H9 (cell line): ENCODE data around the gene ERAL1. TPM values are rescaled to one million over a fixed set of nuclear protein-coding genes. Genes with fewer than 3 reads are reported as not detected.
"Not testable (repeated sequence)": the region's sequence is repeated elsewhere in the genome, so short reads cannot be mapped to it uniquely, and the experiment has no call there.

Source experiments
- DNase-seq: peaks from one replicate; pipeline ENCODE4 v3.0.0-alpha.2; 2017
- H2AFZ ChIP-seq: one replicate; pipeline ENCODE4 v1.6.1; 2013; ENCODE audit warnings: mild to moderate bottlenecking, low read length, control low read depth, moderate library complexity
- H2AK5ac ChIP-seq: 2 replicates; pipeline ENCODE4 v1.6.1; 2013; ENCODE audit warnings: low read length, control low read depth, mixed read lengths; ENCODE audit not compliant: insufficient read length
- H2BK120ac ChIP-seq: one replicate; pipeline ENCODE4 v1.6.1; 2013; ENCODE audit warnings: low read depth, mild to moderate bottlenecking, low read length, control low read depth, inconsistent platforms; ENCODE audit not compliant: poor library complexity, severe bottlenecking
- H2BK12ac ChIP-seq: 2 replicates; pipeline ENCODE4 v1.6.1; 2013; ENCODE audit warnings: low read length, control low read depth, mixed read lengths, low read depth; ENCODE audit not compliant: insufficient read length
- H2BK15ac ChIP-seq: 2 replicates; pipeline ENCODE4 v1.6.1; 2013; ENCODE audit warnings: low read depth, low read length, control low read depth
- H2BK20ac ChIP-seq: one replicate; pipeline ENCODE4 v1.6.1; 2013; ENCODE audit warnings: low read depth, mild to moderate bottlenecking, low read length, control low read depth, inconsistent platforms; ENCODE audit not compliant: poor library complexity, severe bottlenecking
- H2BK5ac ChIP-seq: 2 replicates; pipeline ENCODE4 v1.6.1; 2013; ENCODE audit warnings: low read length, control low read depth, mixed read lengths; ENCODE audit not compliant: insufficient read length
- H3K14ac ChIP-seq: 2 replicates; pipeline ENCODE4 v1.6.1; 2013; ENCODE audit warnings: low read length, control low read depth; ENCODE audit not compliant: insufficient read depth
- H3K18ac ChIP-seq: 2 replicates; pipeline ENCODE4 v1.6.1; 2013; ENCODE audit warnings: low read depth, mild to moderate bottlenecking, mixed read lengths, low read length, control low read depth; ENCODE audit not compliant: insufficient read length
- H3K23ac ChIP-seq: 2 replicates; pipeline ENCODE4 v1.6.1; 2013; ENCODE audit warnings: low read length, control low read depth, mixed read lengths, low read depth; ENCODE audit not compliant: insufficient read length
- H3K23me2 ChIP-seq: 2 replicates; pipeline ENCODE4 v1.6.1; 2013; ENCODE audit warnings: low read depth, mild to moderate bottlenecking, mixed read lengths, low read length, control low read depth; ENCODE audit not compliant: insufficient read length, poor library complexity, severe bottlenecking
- H3K27ac ChIP-seq: 2 replicates; pipeline ENCODE4 v1.5.1; 2013; ENCODE audit warnings: low read length, control low read depth, mixed read lengths, low read depth; ENCODE audit not compliant: insufficient read length
- H3K27me3 ChIP-seq: 2 replicates; pipeline ENCODE4 v1.6.1; 2013; ENCODE audit warnings: low read length, control low read depth, inconsistent platforms; ENCODE audit not compliant: insufficient read depth
- H3K4ac ChIP-seq: 2 replicates; pipeline ENCODE4 v1.6.1; 2013; ENCODE audit warnings: low read depth, mild to moderate bottlenecking, control low read depth, inconsistent platforms, low read length, moderate library complexity
- H3K4me1 ChIP-seq: 2 replicates; pipeline ENCODE4 v1.6.1; 2013; ENCODE audit warnings: low read length, control low read depth, inconsistent platforms; ENCODE audit not compliant: insufficient read depth
- H3K4me2 ChIP-seq: 2 replicates; pipeline ENCODE4 v1.6.1; 2013; ENCODE audit warnings: low read length, control low read depth, mixed read lengths; ENCODE audit not compliant: insufficient read length, insufficient read depth
- H3K56ac ChIP-seq: 2 replicates; pipeline ENCODE4 v1.6.1; 2013; ENCODE audit warnings: low read depth, mild to moderate bottlenecking, mixed read lengths, low read length, control low read depth; ENCODE audit not compliant: insufficient read length
- H3K79me1 ChIP-seq: 2 replicates; pipeline ENCODE4 v1.6.1; 2013; ENCODE audit warnings: low read depth, mild to moderate bottlenecking, moderate library complexity, low read length, control low read depth, inconsistent platforms; ENCODE audit not compliant: insufficient read depth, poor library complexity, severe bottlenecking
- H3K79me2 ChIP-seq: 2 replicates; pipeline ENCODE4 v1.6.1; 2013; ENCODE audit warnings: low read length, control low read depth, inconsistent platforms; ENCODE audit not compliant: insufficient read depth
- H3K9ac ChIP-seq: 2 replicates; pipeline ENCODE4 v1.6.1; 2013; ENCODE audit warnings: low read length, control low read depth, mixed read lengths; ENCODE audit not compliant: insufficient read length; ENCODE audit errors: extremely low read depth
- H3K9me3 ChIP-seq: one replicate; pipeline ENCODE4 v1.6.1; 2013; ENCODE audit warnings: low read depth, low read length, inconsistent platforms; ENCODE audit not compliant: control insufficient read depth
- H3T11ph ChIP-seq: one replicate; pipeline ENCODE4 v1.6.1; 2013; ENCODE audit warnings: mild to moderate bottlenecking, low read length, control low read depth, inconsistent platforms
- H4K20me1 ChIP-seq: one replicate; pipeline ENCODE4 v1.6.1; 2013; ENCODE audit not compliant: control insufficient read depth, insufficient read length, insufficient read depth
- H4K5ac ChIP-seq: 2 replicates; pipeline ENCODE4 v1.6.1; 2013; ENCODE audit warnings: low read depth, mild to moderate bottlenecking, mixed read lengths, low read length, control low read depth; ENCODE audit not compliant: insufficient read length
- H4K8ac ChIP-seq: replicated peaks from 2 replicates; pipeline ENCODE4 v1.6.1; 2013; ENCODE audit warnings: low read length, control low read depth, mixed read lengths, low read depth; ENCODE audit not compliant: insufficient read length
- H4K91ac ChIP-seq: 2 replicates; pipeline ENCODE4 v1.6.1; 2013; ENCODE audit warnings: low read depth, mild to moderate bottlenecking, moderate library complexity, mixed read lengths, low read length, control low read depth; ENCODE audit not compliant: insufficient read length
- H3K27ac Mint-ChIP-seq, 3 experiments: 2 replicates in 2 of 3; 3 replicates in 1 of 3; pipeline ENCODE4 v1.8.0; 2020 to 2021; ENCODE audit warnings: mixed read lengths in 3 of 3, mild to moderate bottlenecking in 1 of 3, moderate library complexity in 1 of 3
- H3K27me3 Mint-ChIP-seq: 2 replicates; pipeline ENCODE4 v1.8.0; 2021; ENCODE audit warnings: low read depth, mild to moderate bottlenecking, moderate library complexity, mixed read lengths
- H3K36me3 Mint-ChIP-seq, 3 experiments: 2 replicates in 2 of 3; 3 replicates in 1 of 3; pipeline ENCODE4 v1.8.0; 2020 to 2021; ENCODE audit warnings: low read depth in 3 of 3, mixed read lengths in 3 of 3; ENCODE audit not compliant: insufficient read depth in 1 of 3
- H3K4me1 Mint-ChIP-seq, 2 experiments: 2 replicates each; pipeline ENCODE4 v1.8.0; 2020; ENCODE audit warnings: mixed read lengths in 2 of 2
- H3K4me3 Mint-ChIP-seq, 2 experiments: 2 replicates in 1 of 2; 3 replicates in 1 of 2; pipeline ENCODE4 v1.8.0; 2020 to 2021; ENCODE audit warnings: mild to moderate bottlenecking in 2 of 2, mixed read lengths in 2 of 2, moderate library complexity in 1 of 2
- H3K9me3 Mint-ChIP-seq, 2 experiments: 2 replicates in 1 of 2; 3 replicates in 1 of 2; pipeline ENCODE4 v1.8.0; 2020; ENCODE audit warnings: mild to moderate bottlenecking in 2 of 2, mixed read lengths in 2 of 2, moderate library complexity in 1 of 2
- CTCF ChIP-seq: fragments of 200-600 bp; sonication (generic); conservative IDR thresholded peaks from 3 replicates; pipeline ENCODE4 v1.8.0; 2021; ENCODE audit warnings: antibody characterized with exemption, mild to moderate bottlenecking
- WGBS: extraction: QIAGEN DNeasy Blood & Tissue Kit; methylation state at CpG from one replicate; pipeline ENCODE4 v1.1.7; 2013; ENCODE audit warnings: missing lambda C conversion rate, low lambda C conversion rate, mixed read lengths; ENCODE audit not compliant: insufficient read length; ENCODE audit errors: extremely low coverage; 5-methylcytosine and 5-hydroxymethylcytosine counted together
- total RNA-seq: library from RNA; stranded (reverse); gene quantifications from 2 replicates; pipeline ENCODE4 v1.2.1, GENCODE V29; 2021

ERAL1 gene
- total RNA-seq, 1 experiment from 2014 or later: 67.8 TPM

GRCh38 chr17:28834420-28834819 lies 20.4 kb upstream of the ERAL1 start:
- no peak overlapping the region for H2AK5ac ChIP-seq
- H3K4ac ChIP-seq: no peak overlapping the region
- H3K36me3 Mint-ChIP-seq: peaks cover 9 to 23% (median 12%) of the 10 kb centered on the region in 3 experiments
- no peak for TF ChIP-seq CTCF
- peak overlapping the region in 1 of 3 experiments; percentile 1; a peak in 1 of 7 replicates for H3K27ac Mint-ChIP-seq
- no peak overlapping the region for H2BK20ac ChIP-seq
- H2AFZ ChIP-seq: no peak overlapping the region
- no peaks in the 10 kb centered on the region for H3K27me3 Mint-ChIP-seq
- no peak overlapping the region for H3K56ac ChIP-seq
- H3K79me2 ChIP-seq: peaks cover 8% of the 10 kb centered on the region; the same call in 1 of the 2 replicates
- no peak overlapping the region for H3K9ac ChIP-seq
- no peak overlapping the region for H4K5ac ChIP-seq
- DNase-seq: no peak
- H3K23me2 ChIP-seq: no peaks in the 10 kb centered on the region
- H3K9me3 ChIP-seq: no peaks in the 10 kb centered on the region
- H3K9me3 Mint-ChIP-seq: no peaks in the 10 kb centered on the region
- H4K20me1 ChIP-seq: no peaks in the 10 kb centered on the region
- no peak overlapping the region for H3K4me3 Mint-ChIP-seq
- H3K18ac ChIP-seq: no peak overlapping the region
- no CpG with 5 or more reads among the region's 1 CpG for WGBS
- no peak overlapping the region for H4K8ac ChIP-seq
- H3T11ph ChIP-seq: no peak overlapping the region
- no peak overlapping the region for H3K14ac ChIP-seq
- no peak overlapping the region for H2BK120ac ChIP-seq
- no peak overlapping the region for H2BK15ac ChIP-seq
- no peak overlapping the region for H2BK12ac ChIP-seq
- H3K27ac ChIP-seq: no peak overlapping the region
- H3K79me1 ChIP-seq: peaks cover 2% of the 10 kb centered on the region
- peaks cover 0 to 2% of the 10 kb centered on the region in 2 experiments; a peak in 1 of 4 replicates for H3K4me1 Mint-ChIP-seq
- no peaks in the 10 kb centered on the region for H3K4me1 ChIP-seq
- H3K23ac ChIP-seq: no peak overlapping the region
- H3K27me3 ChIP-seq: no peaks in the 10 kb centered on the region
- H2BK5ac ChIP-seq: no peak overlapping the region
- no peak overlapping the region for H3K4me2 ChIP-seq
- H4K91ac ChIP-seq: no peak overlapping the region

- H3K4me3 Mint-ChIP-seq, DNase-seq, H2BK15ac ChIP-seq, H4K20me1 ChIP-seq, H2BK12ac ChIP-seq, H3K23me2 ChIP-seq, H2AK5ac ChIP-seq, H3K4ac ChIP-seq, H2BK20ac ChIP-seq, H3K9me3 ChIP-seq, H3K18ac ChIP-seq, H3K27me3 ChIP-seq, H4K8ac ChIP-seq, H3K4me1 ChIP-seq, H2AFZ ChIP-seq, H3K9ac ChIP-seq, H3K4me1 Mint-ChIP-seq, H3K23ac ChIP-seq, H3K27me3 Mint-ChIP-seq, H3K79me1 ChIP-seq, H3K27ac ChIP-seq, H4K5ac ChIP-seq, H4K91ac ChIP-seq, H2BK5ac ChIP-seq, H2BK120ac ChIP-seq, H3K9me3 Mint-ChIP-seq, H3K4me2 ChIP-seq, H3T11ph ChIP-seq, H3K56ac ChIP-seq, H3K14ac ChIP-seq: not testable (repeated sequence)
- no CpG with 5 or more reads among the region's 10 CpGs for WGBS
- Mint-ChIP-seq H3K36me3 (peaks cover 3 to 16% (median 6%) of the 10 kb centered on the region in 3 experiments; a peak in 6 of 7 replicates), H3K27ac (peak overlapping the region; percentile 64 to 94 (median 92); a peak in 4 of 7 replicates)
- H3K79me2 ChIP-seq: peaks cover 14% of the 10 kb centered on the region; the same call in 1 of the 2 replicates
Observed at GRCh38 chr17:28836541-28836940, 18.3 kb upstream of the ERAL1 start.
